ENCODE measurements around the gene RPL36A.

Gene RPL36A

GRCh38 chrX:101390664-101391525 lies at the start of gene RPL36A:
TSS of gene RPL36A (plus strand) at chrX:101391011. CDS start at chrX:101391044, 33 bp downstream.
- Histone ChIP-seq H3K4me3 (peak within 1 kb of the TSS; percentile 75), H3K4me1 (peaks cover 21% of the 10 kb centered on the region), H3K9me3 (no peaks in the 10 kb centered on the region), H3K27me3 (ENCODE audit: low read depth) (no peaks in the 10 kb centered on the region; the same call in 1 of the 2 replicates), H3K36me3 (replicated peaks) (peaks cover 46% of the 10 kb centered on the region)
- in situ Hi-C loops (cut with MboI; ENCODE audit: low sequenced_read_pairs) = loop anchor here (5.0 kb wide), 1 partner anchor 39 kb away; no protein-coding TSS in a partner anchor
- peak; percentile 93 to 96 for DNase-seq (ENCODE audit: low spot score in 2 of 2)

- peak overlapping the region; percentile 82 for H3K4me3 ChIP-seq
- H3K9me3 ChIP-seq = no peaks in the 10 kb centered on the region
- no peaks in the 10 kb centered on the region for H3K27me3 ChIP-seq (ENCODE audit: low read depth)
- peaks cover 21% of the 10 kb centered on the region for H3K4me1 ChIP-seq
- H3K36me3 ChIP-seq (replicated peaks) = peaks cover 38% of the 10 kb centered on the region
- no peak for DNase-seq (ENCODE audit: low spot score in 2 of 2)
- in situ Hi-C loops (cut with MboI; ENCODE audit: low sequenced_read_pairs) = no loop called here
Observed at GRCh38 chrX:101347859-101348451, 42.9 kb upstream of the RPL36A start.

- Histone ChIP-seq H3K4me3 (peak within 1 kb of the TSS; percentile 82), H3K4me1 (peaks cover 21% of the 10 kb centered on the region), H3K9me3 (no peaks in the 10 kb centered on the region), H3K36me3 (replicated peaks) (peaks cover 34% of the 10 kb centered on the region), H3K27me3 (ENCODE audit: low read depth) (no peaks in the 10 kb centered on the region)
- peak; percentile 89 to 91 for DNase-seq (ENCODE audit: low spot score in 2 of 2)
- in situ Hi-C loops (cut with MboI; ENCODE audit: low sequenced_read_pairs) = no loop called here
Observed at GRCh38 chrX:101348452-101349192, 42.2 kb upstream of the RPL36A start, which contains the start of gene TIMM8A. TSS of gene TIMM8A (minus strand) at chrX:101348742. CDS start at chrX:101348664, 78 bp downstream.

- Histone ChIP-seq H3K4me1 (peaks cover 21% of the 10 kb centered on the region), H3K9me3 (no peaks in the 10 kb centered on the region), H3K36me3 (replicated peaks) (peaks cover 30% of the 10 kb centered on the region), H3K27me3 (ENCODE audit: low read depth) (no peaks in the 10 kb centered on the region), H3K4me3 (peak overlapping the region; percentile 82)
- no peak for DNase-seq (ENCODE audit: low spot score in 2 of 2)
- in situ Hi-C loops (cut with MboI; ENCODE audit: low sequenced_read_pairs) = no loop called here
Observed at GRCh38 chrX:101349193-101349562, 41.6 kb upstream of the RPL36A start.

GRCh38 chrX:101357166-101357795 lies 33.5 kb upstream of the RPL36A start:
- peak; percentile 47 to 53 for DNase-seq (ENCODE audit: low spot score in 2 of 2)
- Histone ChIP-seq H3K9me3 (no peaks in the 10 kb centered on the region), H3K27me3 (ENCODE audit: low read depth) (no peaks in the 10 kb centered on the region), H3K36me3 (replicated peaks) (no peaks in the 10 kb centered on the region), H3K4me1 (no peaks in the 10 kb centered on the region), H3K4me3 (no peak overlapping the region)
- in situ Hi-C loops (cut with MboI; ENCODE audit: low sequenced_read_pairs) = no loop called here

GRCh38 chrX:101359966-101360365 lies 30.8 kb upstream of the RPL36A start:
- H3K9me3 ChIP-seq = no peaks in the 10 kb centered on the region
- H3K36me3 ChIP-seq (replicated peaks) = no peaks in the 10 kb centered on the region
- no peak for DNase-seq (ENCODE audit: low spot score in 2 of 2)
- no peaks in the 10 kb centered on the region for H3K4me1 ChIP-seq
- H3K27me3 ChIP-seq (ENCODE audit: low read depth) = no peaks in the 10 kb centered on the region
- no peak overlapping the region for H3K4me3 ChIP-seq
- in situ Hi-C loops (cut with MboI; ENCODE audit: low sequenced_read_pairs) = no loop called here

GRCh38 chrX:101360390-101360789 lies 30.4 kb upstream of the RPL36A start:
- H3K4me1 ChIP-seq = no peaks in the 10 kb centered on the region
- no peak for DNase-seq (ENCODE audit: low spot score in 2 of 2)
- in situ Hi-C loops (cut with MboI; ENCODE audit: low sequenced_read_pairs) = no loop called here
- H3K36me3 ChIP-seq (replicated peaks) = no peaks in the 10 kb centered on the region
- no peaks in the 10 kb centered on the region for H3K9me3 ChIP-seq
- H3K4me3 ChIP-seq = no peak overlapping the region
- no peaks in the 10 kb centered on the region for H3K27me3 ChIP-seq (ENCODE audit: low read depth)

GRCh38 chrX:101362116-101362515 lies 28.7 kb upstream of the RPL36A start:
- in situ Hi-C loops (cut with MboI; ENCODE audit: low sequenced_read_pairs) = no loop called here
- Histone ChIP-seq H3K4me3 (no peak overlapping the region), H3K9me3 (no peaks in the 10 kb centered on the region), H3K4me1 (no peaks in the 10 kb centered on the region), H3K36me3 (replicated peaks) (no peaks in the 10 kb centered on the region), H3K27me3 (ENCODE audit: low read depth) (no peaks in the 10 kb centered on the region)
- DNase-seq (ENCODE audit: low spot score in 2 of 2) = no peak

GRCh38 chrX:101362757-101363156 lies 28.1 kb upstream of the RPL36A start:
- in situ Hi-C loops (cut with MboI; ENCODE audit: low sequenced_read_pairs) = no loop called here
- Histone ChIP-seq H3K4me3 (no peak overlapping the region), H3K27me3 (ENCODE audit: low read depth) (no peaks in the 10 kb centered on the region), H3K36me3 (replicated peaks) (no peaks in the 10 kb centered on the region; the same call in 1 of the 2 replicates), H3K4me1 (no peaks in the 10 kb centered on the region), H3K9me3 (no peaks in the 10 kb centered on the region)
- DNase-seq (ENCODE audit: low spot score in 2 of 2) = no peak

GRCh38 chrX:101365301-101365795 lies 25.5 kb upstream of the RPL36A start:
- H3K4me3 ChIP-seq = no peak overlapping the region
- no peaks in the 10 kb centered on the region; the same call in 1 of the 2 replicates for H3K36me3 ChIP-seq (replicated peaks)
- no peaks in the 10 kb centered on the region for H3K4me1 ChIP-seq
- in situ Hi-C loops (cut with MboI; ENCODE audit: low sequenced_read_pairs) = no loop called here
- no peaks in the 10 kb centered on the region for H3K9me3 ChIP-seq
- peaks cover 18% of the 10 kb centered on the region for H3K27me3 ChIP-seq (ENCODE audit: low read depth)
- no peak for DNase-seq (ENCODE audit: low spot score in 2 of 2)

GRCh38 chrX:101368800-101369199 lies 22.0 kb upstream of the RPL36A start:
- peaks cover 18% of the 10 kb centered on the region for H3K27me3 ChIP-seq (ENCODE audit: low read depth)
- H3K36me3 ChIP-seq (replicated peaks) = no peaks in the 10 kb centered on the region; the same call in 1 of the 2 replicates
- no peaks in the 10 kb centered on the region for H3K4me1 ChIP-seq
- no peak for DNase-seq (ENCODE audit: low spot score in 2 of 2)
- no peak overlapping the region for H3K4me3 ChIP-seq
- H3K9me3 ChIP-seq = no peaks in the 10 kb centered on the region
- in situ Hi-C loops (cut with MboI; ENCODE audit: low sequenced_read_pairs) = no loop called here

- Histone ChIP-seq H3K4me3 (no peak overlapping the region), H3K9me3 (no peaks in the 10 kb centered on the region), H3K36me3 (replicated peaks) (no peaks in the 10 kb centered on the region; the same call in 1 of the 2 replicates), H3K4me1 (no peaks in the 10 kb centered on the region), H3K27me3 (ENCODE audit: low read depth) (peaks cover 18% of the 10 kb centered on the region)
- in situ Hi-C loops (cut with MboI; ENCODE audit: low sequenced_read_pairs) = no loop called here
- no peak for DNase-seq (ENCODE audit: low spot score in 2 of 2)
Observed at GRCh38 chrX:101369687-101370086, 21.1 kb upstream of the RPL36A start.

- Histone ChIP-seq H3K9me3 (no peaks in the 10 kb centered on the region), H3K36me3 (replicated peaks) (no peaks in the 10 kb centered on the region; the same call in 1 of the 2 replicates), H3K4me1 (no peaks in the 10 kb centered on the region), H3K4me3 (no peak overlapping the region), H3K27me3 (ENCODE audit: low read depth) (peaks cover 18% of the 10 kb centered on the region)
- in situ Hi-C loops (cut with MboI; ENCODE audit: low sequenced_read_pairs) = no loop called here
- no peak for DNase-seq (ENCODE audit: low spot score in 2 of 2)
Observed at GRCh38 chrX:101370888-101371504, 19.8 kb upstream of the RPL36A start.
